SU-DHL-6 (cell line): ENCODE measurements around the gene ARHGAP5.

Experiments used
- H2AFZ ChIP-seq: fragments of 200-600 bp; sonication (generic); 2 replicates; pipeline ENCODE4 v1.6.1; 2014; ENCODE audit warnings: low read depth, mild to moderate bottlenecking, moderate library complexity, mixed read lengths, antibody characterized with exemption, low read length; ENCODE audit not compliant: severe bottlenecking
- H3F3A ChIP-seq: fragments of 200-600 bp; shearing (Covaris generic); 2 replicates; pipeline ENCODE4 v1.6.0; 2016; ENCODE audit warnings: antibody characterized with exemption, mild to moderate bottlenecking; ENCODE audit not compliant: insufficient read depth
- H3K27ac ChIP-seq: fragments of 200-600 bp; sonication (generic); 2 replicates; pipeline ENCODE4 v1.5.1; 2016; ENCODE audit warnings: low read depth, mild to moderate bottlenecking, low read length, moderate library complexity, mixed read lengths
- H3K27me3 ChIP-seq: fragments of 200-600 bp; sonication (generic), shearing (Covaris generic); 2 replicates; pipeline ENCODE4 v1.6.0; 2014; ENCODE audit warnings: mild to moderate bottlenecking, low read length
- H3K36me3 ChIP-seq: fragments of 200-600 bp; sonication (generic); 2 replicates; pipeline ENCODE4 v1.6.1; 2014; ENCODE audit warnings: mild to moderate bottlenecking, low read length, mixed read lengths
- H3K4me2 ChIP-seq: fragments of 300-600, 200-600 bp; shearing (Covaris generic), sonication (generic); 2 replicates; pipeline ENCODE4 v1.6.0; 2014; ENCODE audit warnings: low read length, low read depth, mild to moderate bottlenecking; ENCODE audit not compliant: poor library complexity, severe bottlenecking
- H3K4me3 ChIP-seq: fragments of 200-600 bp; sonication (generic); 2 replicates; pipeline ENCODE4 v1.5.1; 2014; ENCODE audit warnings: antibody characterized with exemption, low read length, mild to moderate bottlenecking, mixed read lengths; ENCODE audit not compliant: insufficient read depth, poor library complexity, severe bottlenecking
- H3K79me2 ChIP-seq: fragments of 200-600 bp; sonication (generic); 2 replicates; pipeline ENCODE4 v1.6.1; 2014; ENCODE audit warnings: mild to moderate bottlenecking, low read length, moderate library complexity; ENCODE audit not compliant: insufficient read depth
- H3K9ac ChIP-seq: fragments of 200-600 bp; sonication (generic); 2 replicates; pipeline ENCODE4 v1.7.0; 2014; ENCODE audit warnings: mild to moderate bottlenecking, low read length
- H3K9me2 ChIP-seq: fragments of 200-600 bp; sonication (generic); replicated peaks from 2 replicates; pipeline ENCODE4 v1.6.1; 2014; ENCODE audit warnings: low read length; ENCODE audit not compliant: insufficient read depth
- H3K9me3 ChIP-seq: fragments of 200-600 bp; sonication (generic); 2 replicates; pipeline ENCODE4 v1.6.1; 2014; ENCODE audit warnings: low read length, mixed read lengths; ENCODE audit not compliant: insufficient read depth
- H4K20me1 ChIP-seq: fragments of 200-600 bp; sonication (generic); 2 replicates; pipeline ENCODE4 v1.6.1; 2014; ENCODE audit warnings: low read depth, mild to moderate bottlenecking, antibody characterized with exemption, low read length, moderate library complexity, mixed read lengths
- CTCF ChIP-seq: fragments of 200-600 bp; sonication (generic); IDR thresholded peaks from one replicate; pipeline ENCODE4 v1.5.1; 2017; ENCODE audit warnings: antibody characterized with exemption, mild to moderate bottlenecking, low read length, moderate library complexity; ENCODE audit not compliant: insufficient read depth, poor library complexity, severe bottlenecking
- EZH2phosphoT487 ChIP-seq: fragments of 200-600 bp; sonication (generic), shearing (Covaris generic); conservative IDR thresholded peaks from 2 replicates; pipeline ENCODE4 v1.6.1; 2018; ENCODE audit warnings: mild to moderate bottlenecking, antibody characterized with exemption, low read length, moderate library complexity, mixed read lengths

ARHGAP5 gene

GRCh38 chr14:32205554-32205953 lies 128.4 kb downstream of the ARHGAP5 start:
- Histone ChIP-seq H3K9ac (no peak overlapping the region), H3K4me2 (no peak overlapping the region), H2AFZ (no peak overlapping the region), H4K20me1 (no peaks in the 10 kb centered on the region), H3K4me3 (no peak overlapping the region), H3F3A (peaks cover 13% of the 10 kb centered on the region), H3K36me3 (no peaks in the 10 kb centered on the region), H3K27me3 (no peaks in the 10 kb centered on the region), H3K9me3 (no peaks in the 10 kb centered on the region), H3K79me2 (no peaks in the 10 kb centered on the region), H3K27ac (no peak overlapping the region), H3K9me2 (no peaks in the 10 kb centered on the region)
- no peak for TF ChIP-seq EZH2phosphoT487
- no peak for TF ChIP-seq CTCF

- H3K27me3 ChIP-seq = no peaks in the 10 kb centered on the region
- no peak overlapping the region for H3K4me2 ChIP-seq
- H3K9me2 ChIP-seq = no peaks in the 10 kb centered on the region
- H3F3A ChIP-seq = peaks cover 9% of the 10 kb centered on the region
- no peaks in the 10 kb centered on the region for H3K79me2 ChIP-seq
- H3K27ac ChIP-seq = no peak overlapping the region
- no peak overlapping the region for H3K4me3 ChIP-seq
- no peak overlapping the region for H3K9ac ChIP-seq
- H3K36me3 ChIP-seq = no peaks in the 10 kb centered on the region
- no peaks in the 10 kb centered on the region for H3K9me3 ChIP-seq
- H4K20me1 ChIP-seq = no peaks in the 10 kb centered on the region
- TF ChIP-seq CTCF = no peak
- TF ChIP-seq EZH2phosphoT487 = no peak
- H2AFZ ChIP-seq = no peak overlapping the region
Observed at GRCh38 chr14:32205984-32206383, 128.9 kb downstream of the ARHGAP5 start.

GRCh38 chr14:32206552-32206951 lies 129.4 kb downstream of the ARHGAP5 start:
- Histone ChIP-seq H4K20me1 (no peaks in the 10 kb centered on the region), H3K9me3 (no peaks in the 10 kb centered on the region), H2AFZ (no peak overlapping the region), H3K9ac (no peak overlapping the region), H3K27ac (no peak overlapping the region), H3K4me3 (no peak overlapping the region), H3K4me2 (no peak overlapping the region), H3K79me2 (no peaks in the 10 kb centered on the region), H3K9me2 (no peaks in the 10 kb centered on the region), H3F3A (peaks cover 8% of the 10 kb centered on the region), H3K36me3 (no peaks in the 10 kb centered on the region), H3K27me3 (no peaks in the 10 kb centered on the region)
- no peak for TF ChIP-seq CTCF

GRCh38 chr14:32208490-32208889 lies 131.4 kb downstream of the ARHGAP5 start:
- no peak overlapping the region for H3K4me3 ChIP-seq
- no peak overlapping the region for H3K9ac ChIP-seq
- no peaks in the 10 kb centered on the region for H3K79me2 ChIP-seq
- no peak overlapping the region for H3K27ac ChIP-seq
- H3K9me3 ChIP-seq = no peaks in the 10 kb centered on the region
- no peaks in the 10 kb centered on the region for H4K20me1 ChIP-seq
- H3K9me2 ChIP-seq = no peaks in the 10 kb centered on the region
- no peak for TF ChIP-seq CTCF
- no peak overlapping the region for H3K4me2 ChIP-seq
- no peaks in the 10 kb centered on the region for H3K36me3 ChIP-seq
- no peak overlapping the region for H2AFZ ChIP-seq
- no peaks in the 10 kb centered on the region for H3F3A ChIP-seq
- no peaks in the 10 kb centered on the region for H3K27me3 ChIP-seq
